ENCODE data around the gene RBM4. TPM values are rescaled to one million over a fixed set of nuclear protein-coding genes. Genes with fewer than 3 reads are reported as not detected.

The RBM4 gene
- total and polyA plus RNA-seq, 9 of the 15 experiments (the other 6 are each of a cell fraction or from before 2014, with no cell fraction given), result 81.6 to 233 (median 122) TPM

- TF ChIP-seq MYC (IDR thresholded peaks at IDR 0.05; ENCODE audit: low read depth, low read length) (no peak), MYC (CRISPR knock-in tag; IDR thresholded peaks at IDR 0.05; ENCODE audit: borderline replicate concordance, low read depth) (no peak), TRIM25 (IDR thresholded peaks at IDR 0.05; ENCODE audit: borderline replicate concordance) (no peak), FOXM1 (IDR thresholded peaks at IDR 0.05; ENCODE audit: low read depth) (no peak), FOXM1 (CRISPR knock-in tag; IDR thresholded peaks at IDR 0.05; ENCODE audit: low read depth) (no peak), CTCFL (IDR thresholded peaks at IDR 0.05; ENCODE audit: borderline replicate concordance, insufficient read depth, low read depth, low read length, poor library complexity, severe bottlenecking) (no peak), ZNF644 (tag; IDR thresholded peaks at IDR 0.05; ENCODE audit: low read depth) (no peak), ZNF717 (CRISPR knock-in tag; IDR thresholded peaks at IDR 0.05) (no peak), RBM22 (IDR thresholded peaks at IDR 0.05; ENCODE audit: low read depth, low read length, poor library complexity, severe bottlenecking) (no peak), ZNF57 (CRISPR knock-in tag; IDR thresholded peaks at IDR 0.05) (no peak), BRF1 (IDR thresholded peaks at IDR 0.05; ENCODE audit: borderline replicate concordance, extremely low read depth, insufficient read length) (no peak), SMARCA4 (IDR thresholded peaks at IDR 0.05) (peak; percentile 41; the same call in 1 of the 2 replicates), SMARCE1 (IDR thresholded peaks at IDR 0.05) (peak; percentile 38; the same call in 1 of the 2 replicates), ZNF143 (CRISPR knock-in tag; IDR thresholded peaks at IDR 0.05) (no peak), SP1 (CRISPR knock-in tag; IDR thresholded peaks at IDR 0.05) (no peak), ZBTB11 (CRISPR knock-in tag; IDR thresholded peaks at IDR 0.05) (no peak)
- TF ChIP-seq, protein P1, sequence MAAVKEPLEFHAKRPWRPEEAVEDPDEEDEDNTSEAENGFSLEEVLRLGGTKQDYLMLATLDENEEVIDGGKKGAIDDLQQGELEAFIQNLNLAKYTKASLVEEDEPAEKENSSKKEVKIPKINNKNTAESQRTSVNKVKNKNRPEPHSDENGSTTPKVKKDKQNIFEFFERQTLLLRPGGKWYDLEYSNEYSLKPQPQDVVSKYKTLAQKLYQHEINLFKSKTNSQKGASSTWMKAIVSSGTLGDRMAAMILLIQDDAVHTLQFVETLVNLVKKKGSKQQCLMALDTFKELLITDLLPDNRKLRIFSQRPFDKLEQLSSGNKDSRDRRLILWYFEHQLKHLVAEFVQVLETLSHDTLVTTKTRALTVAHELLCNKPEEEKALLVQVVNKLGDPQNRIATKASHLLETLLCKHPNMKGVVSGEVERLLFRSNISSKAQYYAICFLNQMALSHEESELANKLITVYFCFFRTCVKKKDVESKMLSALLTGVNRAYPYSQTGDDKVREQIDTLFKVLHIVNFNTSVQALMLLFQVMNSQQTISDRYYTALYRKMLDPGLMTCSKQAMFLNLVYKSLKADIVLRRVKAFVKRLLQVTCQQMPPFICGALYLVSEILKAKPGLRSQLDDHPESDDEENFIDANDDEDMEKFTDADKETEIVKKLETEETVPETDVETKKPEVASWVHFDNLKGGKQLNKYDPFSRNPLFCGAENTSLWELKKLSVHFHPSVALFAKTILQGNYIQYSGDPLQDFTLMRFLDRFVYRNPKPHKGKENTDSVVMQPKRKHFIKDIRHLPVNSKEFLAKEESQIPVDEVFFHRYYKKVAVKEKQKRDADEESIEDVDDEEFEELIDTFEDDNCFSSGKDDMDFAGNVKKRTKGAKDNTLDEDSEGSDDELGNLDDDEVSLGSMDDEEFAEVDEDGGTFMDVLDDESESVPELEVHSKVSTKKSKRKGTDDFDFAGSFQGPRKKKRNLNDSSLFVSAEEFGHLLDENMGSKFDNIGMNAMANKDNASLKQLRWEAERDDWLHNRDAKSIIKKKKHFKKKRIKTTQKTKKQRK (IDR thresholded peaks at IDR 0.05; ENCODE audit: borderline replicate concordance, low read depth, low read length), result no peak
- TF ChIP-seq, protein P2, sequence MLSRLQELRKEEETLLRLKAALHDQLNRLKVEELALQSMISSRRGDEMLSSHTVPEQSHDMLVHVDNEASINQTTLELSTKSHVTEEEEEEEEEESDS (CRISPR knock-in tag; IDR thresholded peaks at IDR 0.05), result no peak
Measured at GRCh38 chr11:66659763-66660162, 21.3 kb downstream of the RBM4 start (continued).
